Stimulated activated CD4-positive, alpha-beta T cell treated with anti-CD3 and anti-CD28 coated beads, TNF-alpha, amount 100 ng/mL, for 24 hours (primary cell): Measurements from ENCODE around the gene PLA2G2D.

Source experiments
- DNase-seq, 3 experiments: peaks; one replicate each; pipeline ENCODE4 v3.0.0-alpha.2; 2020; ENCODE audit warnings: low read depth in 3 of 3

Gene PLA2G2D

DNA sequence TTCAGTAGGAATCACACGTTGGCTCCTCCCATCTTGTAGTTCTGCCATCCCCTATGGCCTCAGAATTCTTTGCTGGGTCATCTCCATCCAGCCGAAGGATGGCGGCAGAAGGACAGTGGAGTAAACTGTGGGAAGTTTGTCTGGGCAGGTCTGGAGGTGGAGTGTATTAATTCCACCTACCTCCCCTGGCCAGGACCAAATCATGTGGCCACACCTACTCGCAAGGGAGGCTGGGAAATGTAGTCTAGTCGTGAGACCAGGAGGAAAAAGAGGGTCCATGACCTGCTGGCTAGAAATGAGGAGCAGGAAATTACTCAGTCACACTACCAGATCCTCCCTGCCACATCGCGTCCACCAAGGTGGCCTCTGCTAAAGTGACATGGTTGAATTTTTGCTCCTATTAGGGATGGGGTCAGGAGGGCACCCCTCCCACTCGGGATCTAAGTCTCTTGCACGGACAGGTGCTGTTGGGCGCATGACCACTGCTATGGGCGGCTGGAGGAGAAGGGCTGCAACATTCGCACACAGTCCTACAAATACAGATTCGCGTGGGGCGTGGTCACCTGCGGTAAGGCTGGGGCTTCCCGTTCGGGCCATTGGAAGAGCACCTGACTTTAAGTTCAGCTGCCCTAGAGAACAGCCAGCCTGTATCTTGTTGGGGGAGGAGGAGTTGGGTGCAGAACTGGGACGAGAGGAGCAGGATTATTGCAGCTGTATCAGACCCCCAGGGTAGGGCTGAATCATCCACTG lies 29.8 kb downstream of the PLA2G2D start:
- DNase-seq = no peak

DNA sequence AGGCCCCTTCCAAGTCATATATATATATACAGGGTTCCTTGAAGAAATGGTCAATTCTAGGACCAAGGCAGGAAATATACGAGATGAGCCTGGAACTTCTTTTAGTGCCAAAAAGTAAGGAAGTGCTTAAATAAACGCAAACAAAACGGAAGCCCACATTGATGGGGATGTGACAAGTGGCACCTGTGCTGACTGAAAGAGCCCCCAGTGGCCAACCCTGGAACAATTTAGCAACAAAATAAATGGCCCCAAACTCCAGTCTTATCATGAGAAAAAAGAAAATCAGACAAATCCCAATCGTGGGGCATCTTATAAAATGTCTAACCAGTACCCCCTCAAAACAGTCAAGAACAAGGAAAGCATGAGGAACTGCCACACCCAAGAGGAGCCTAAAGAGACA lies 31.7 kb downstream of the PLA2G2D start:
- DNase-seq = no peak

DNA sequence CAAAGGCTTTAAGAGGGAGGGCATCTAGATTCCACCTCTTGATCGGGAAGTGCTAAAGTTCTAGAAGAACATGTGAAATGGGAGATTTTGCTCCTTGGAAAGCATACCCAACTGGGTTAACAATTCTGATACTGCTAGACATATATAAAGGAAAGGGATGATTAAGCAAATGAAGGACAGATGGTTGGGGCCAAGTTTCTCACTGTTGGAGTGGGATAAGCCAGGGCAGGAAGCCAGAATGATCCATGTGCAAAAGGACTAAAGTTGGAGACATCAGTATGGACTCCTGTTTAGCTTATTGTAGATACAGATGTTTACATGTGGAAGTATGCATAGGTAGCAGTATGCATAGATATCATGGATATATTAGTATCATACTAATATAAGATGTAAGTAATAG lies 32.5 kb downstream of the PLA2G2D start:
- DNase-seq = no peak

GRCh38 chr1:20083178-20083944 lies 36.0 kb downstream of the PLA2G2D start:
- no peak for DNase-seq

- DNase-seq = no peak
These were observed 36.6 kb downstream of the PLA2G2D start for GRCh38 chr1:20082772-20083171.

- DNase-seq = no peak
These were observed 38.0 kb downstream of the PLA2G2D start for GRCh38 chr1:20081353-20081810.

DNA sequence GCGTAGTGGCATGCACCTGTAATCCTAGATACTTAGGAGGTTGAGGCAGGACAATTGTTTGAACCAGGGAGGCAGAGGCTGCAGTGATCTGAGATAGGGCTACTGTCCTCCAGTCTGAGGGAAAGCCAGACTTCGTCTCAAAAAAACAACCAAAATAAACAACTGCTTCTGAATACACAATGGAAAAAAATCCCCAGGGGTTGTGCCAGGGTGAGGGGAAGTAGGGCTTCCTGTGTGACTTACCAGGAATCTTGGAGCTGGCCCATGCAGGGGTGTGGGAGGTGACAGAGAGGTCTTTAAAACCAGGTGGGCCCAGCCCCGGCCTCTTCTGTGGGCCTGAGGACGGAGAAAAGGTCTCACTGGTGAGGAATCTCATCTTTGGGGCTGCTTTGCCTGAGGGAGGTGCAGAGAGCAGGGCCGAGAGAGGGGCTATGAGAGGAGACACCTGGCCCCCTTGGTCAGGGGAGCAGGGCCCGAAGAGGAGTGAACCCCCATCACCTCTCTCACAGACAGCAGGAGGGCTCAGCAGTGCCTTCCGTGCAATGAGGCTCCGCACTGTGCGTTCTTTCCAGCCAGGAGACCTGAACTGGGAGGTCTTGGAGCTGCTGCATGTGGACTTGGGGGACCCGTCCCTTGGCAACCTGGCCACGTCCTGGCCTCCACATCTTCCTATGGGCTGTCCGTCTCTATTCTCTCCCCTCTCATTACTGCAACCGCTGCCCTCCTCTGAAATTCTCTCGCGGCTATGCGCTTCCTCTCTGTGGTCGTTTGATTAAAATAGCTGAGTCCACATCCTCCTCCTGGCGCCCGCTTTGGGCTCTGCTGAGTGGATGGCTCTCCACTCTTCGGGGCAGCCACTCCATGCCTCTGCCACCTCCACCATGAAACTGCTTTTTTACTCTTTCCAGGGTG lies 38.6 kb downstream of the PLA2G2D start:
- no peak for DNase-seq

- DNase-seq = no peak
These were observed 39.6 kb downstream of the PLA2G2D start for GRCh38 chr1:20079661-20080305.

DNA sequence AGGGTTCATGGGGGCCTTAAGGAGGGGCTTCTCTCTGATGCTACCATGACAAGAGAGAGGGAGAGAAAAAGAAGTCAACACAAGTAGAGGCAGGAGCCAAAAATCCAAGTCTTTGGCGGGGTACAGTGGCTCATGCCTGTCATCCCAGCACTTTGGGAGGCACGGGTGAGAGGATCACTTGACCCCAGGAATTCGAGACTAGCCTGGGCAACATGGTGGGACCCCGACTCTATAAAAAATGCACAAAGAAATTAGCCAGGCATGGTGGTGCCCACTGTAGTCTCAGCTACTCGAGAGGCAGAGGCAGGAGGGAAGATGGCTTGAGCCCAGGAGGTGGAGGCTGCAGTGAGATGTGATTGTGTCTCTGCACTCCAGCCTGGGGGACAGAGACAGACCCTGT lies 40.6 kb downstream of the PLA2G2D start:
- no peak for DNase-seq

GRCh38 chr1:20078171-20078651 lies 41.1 kb downstream of the PLA2G2D start:
- DNase-seq = no peak

DNA sequence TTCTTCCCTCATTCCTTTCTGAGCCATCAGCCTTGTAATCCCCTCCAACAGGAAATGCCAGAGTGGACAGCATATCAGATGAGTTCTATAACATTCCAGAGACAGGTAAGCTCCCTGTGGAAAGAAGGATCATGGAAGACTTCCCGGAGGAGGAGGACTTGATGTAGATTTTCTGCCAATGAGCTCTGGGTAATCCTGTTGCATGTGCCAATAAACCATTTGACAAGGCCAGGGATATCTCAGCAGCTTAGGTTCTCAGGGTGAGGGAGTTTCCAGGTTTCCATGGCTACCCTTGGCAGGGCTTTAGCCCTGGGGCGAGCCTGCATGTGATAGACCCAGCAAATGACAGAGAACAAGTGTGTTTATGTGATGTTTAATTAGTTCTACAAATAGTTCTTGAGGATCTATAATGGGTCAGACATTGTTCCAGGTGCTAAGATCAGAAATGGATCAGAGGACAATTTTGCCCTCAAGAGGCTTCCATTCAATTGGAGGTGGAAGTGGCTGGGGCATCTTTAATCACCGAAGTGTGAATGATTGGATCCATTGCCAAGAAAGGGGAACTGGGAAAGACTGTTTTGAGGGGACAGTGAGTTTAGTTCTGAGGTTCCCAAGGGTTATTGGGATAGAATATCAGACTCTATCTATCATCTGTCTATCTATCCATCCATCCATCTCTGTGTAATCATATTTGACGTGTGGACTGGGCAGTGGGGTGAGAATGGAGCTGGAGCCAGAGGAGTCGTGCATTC lies 42.5 kb downstream of the PLA2G2D start:
- DNase-seq = no peak

DNA sequence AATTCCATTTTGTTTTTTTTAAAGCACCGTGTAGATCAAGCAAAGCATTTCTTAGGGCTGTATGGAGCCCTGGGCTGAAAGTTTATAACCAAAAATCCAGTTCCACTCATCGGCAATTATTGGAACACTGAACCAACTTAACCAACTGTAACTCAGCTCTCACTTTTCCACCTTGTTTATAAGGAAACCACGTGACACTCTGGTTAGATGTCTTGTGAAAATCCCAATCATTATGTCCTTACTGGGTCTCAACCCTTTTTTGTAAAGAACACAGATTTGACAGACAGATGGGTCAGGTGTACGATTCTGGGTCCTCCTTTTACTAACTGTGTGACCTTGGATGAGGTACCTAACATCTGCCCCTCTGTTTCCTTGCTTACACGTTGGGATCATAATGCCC lies 43.1 kb downstream of the PLA2G2D start:
- no peak for DNase-seq

GRCh38 chr1:20075345-20075744 lies 44.0 kb downstream of the PLA2G2D start:
- DNase-seq = no peak

DNA sequence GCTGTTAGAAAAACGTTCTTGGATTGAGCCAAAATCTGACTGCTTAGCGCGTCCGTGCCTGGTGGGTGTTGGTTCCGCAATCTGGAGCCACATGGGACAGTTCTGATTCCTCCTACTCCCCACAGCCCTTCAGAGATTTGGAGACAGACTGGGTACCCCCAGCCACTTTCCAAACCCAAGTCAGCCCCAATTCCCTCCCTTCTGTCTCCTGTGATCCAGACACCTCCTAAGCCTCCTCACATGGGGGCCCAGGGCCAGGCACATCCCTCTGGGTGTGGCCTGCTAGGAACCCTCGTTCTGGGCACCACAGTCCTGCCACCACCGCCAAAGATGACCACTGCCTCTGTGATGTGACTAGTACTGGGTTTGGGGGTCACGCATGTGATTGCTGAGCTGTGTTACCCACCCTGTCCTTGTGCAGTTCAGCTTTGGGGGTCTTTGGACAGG lies 44.6 kb downstream of the PLA2G2D start:
- no peak for DNase-seq

- DNase-seq = no peak
These were observed 45.1 kb downstream of the PLA2G2D start for GRCh38 chr1:20074055-20074724.

- no peak for DNase-seq
These were observed 46.1 kb downstream of the PLA2G2D start for GRCh38 chr1:20073256-20073655.

GRCh38 chr1:20072771-20073170 lies 46.6 kb downstream of the PLA2G2D start:
- DNase-seq = no peak

DNA sequence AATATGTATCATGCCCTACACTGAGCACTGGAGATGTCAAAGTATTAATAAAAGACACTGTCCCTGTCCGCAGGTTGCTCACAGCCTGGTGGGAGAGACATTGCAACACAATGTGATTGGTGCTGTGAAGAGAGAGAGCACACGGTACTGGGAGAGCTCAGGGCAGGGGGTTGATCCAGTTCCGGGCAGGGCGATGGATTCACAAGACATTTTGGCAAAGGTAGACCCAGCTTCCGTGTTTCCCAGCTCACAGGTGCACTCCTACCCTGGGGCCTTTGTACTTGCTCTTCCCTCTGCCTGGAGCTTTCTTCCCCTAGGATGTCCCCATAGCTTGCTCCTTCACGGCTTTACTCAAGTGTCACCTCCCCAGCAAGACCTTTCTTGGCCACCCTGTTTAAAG lies 47.9 kb downstream of the PLA2G2D start:
- no peak for DNase-seq

- DNase-seq = no peak
These were observed 49.0 kb downstream of the PLA2G2D start for GRCh38 chr1:20070357-20070756.

DNA sequence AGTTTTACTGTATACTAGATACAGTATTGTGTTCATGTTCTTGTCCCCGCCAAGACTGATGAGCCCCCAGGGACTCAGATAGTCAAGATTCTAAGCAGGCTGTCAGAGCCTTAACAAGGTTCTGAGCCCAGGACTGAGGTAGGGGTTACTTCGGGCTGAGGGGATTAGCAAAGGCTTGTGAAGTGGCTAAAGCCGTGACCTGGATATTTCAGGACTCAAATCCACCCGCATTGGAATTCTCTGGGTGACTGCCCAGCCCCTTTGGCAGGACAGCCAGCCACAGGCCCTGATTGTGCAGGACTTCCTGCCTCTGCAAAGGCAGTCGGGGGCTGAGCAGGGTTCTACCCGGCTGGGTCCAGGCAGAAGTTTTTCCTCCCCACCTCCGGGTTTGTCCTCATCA lies 49.5 kb downstream of the PLA2G2D start, which contains the start of gene PLA2G5:
Gene PLA2G5, plus strand, starts transcription at position 321 of the 400 bp plus-strand sequence. CDS start 14,637 bp downstream, outside the sequence.
- no peak for DNase-seq
